GM19193 (cell line): ENCODE measurements around the gene MRPL18.

Source experiments
- POLR2A ChIP-seq: IDR thresholded peaks from 4 replicates; pipeline ENCODE4 v1.6.1; 2011; ENCODE audit not compliant: insufficient read depth, insufficient read length; ENCODE audit errors: extremely low read depth

The MRPL18 gene

GRCh38 chr6:159801935-159802334 lies 11.7 kb downstream of the MRPL18 start:
- no peak for TF ChIP-seq POLR2A

- TF ChIP-seq POLR2A = no peak
These were observed 14.2 kb downstream of the MRPL18 start for GRCh38 chr6:159804504-159804903.

GRCh38 chr6:159805440-159806020 lies 15.3 kb downstream of the MRPL18 start:
- no peak for TF ChIP-seq POLR2A

DNA sequence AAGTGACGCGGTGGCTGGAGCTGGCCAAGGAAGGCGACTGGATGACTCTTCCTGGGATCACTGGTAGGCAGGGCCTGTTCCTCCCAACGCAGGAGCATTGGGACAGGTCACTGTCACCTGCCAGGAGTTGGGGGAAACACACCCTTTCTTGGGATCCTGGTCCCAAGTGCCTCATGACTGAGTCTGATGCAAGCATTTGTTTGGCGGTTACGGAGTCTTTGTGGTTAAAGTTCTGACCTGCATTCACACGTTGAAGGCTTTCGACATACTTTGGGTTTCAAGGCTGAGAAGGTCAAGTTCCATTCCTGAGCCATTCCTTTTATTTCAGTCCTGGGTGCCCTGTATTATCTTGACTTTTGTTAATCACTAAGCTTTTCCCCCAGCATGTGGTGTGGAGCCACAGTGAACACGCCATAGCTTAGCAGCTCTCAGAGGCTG lies 15.8 kb downstream of the MRPL18 start:
- TF ChIP-seq POLR2A = no peak

- no peak for TF ChIP-seq POLR2A
These were observed 17.0 kb downstream of the MRPL18 start for GRCh38 chr6:159807150-159807858.

- TF ChIP-seq POLR2A = no peak
These were observed 18.4 kb downstream of the MRPL18 start for GRCh38 chr6:159808647-159809046.

DNA sequence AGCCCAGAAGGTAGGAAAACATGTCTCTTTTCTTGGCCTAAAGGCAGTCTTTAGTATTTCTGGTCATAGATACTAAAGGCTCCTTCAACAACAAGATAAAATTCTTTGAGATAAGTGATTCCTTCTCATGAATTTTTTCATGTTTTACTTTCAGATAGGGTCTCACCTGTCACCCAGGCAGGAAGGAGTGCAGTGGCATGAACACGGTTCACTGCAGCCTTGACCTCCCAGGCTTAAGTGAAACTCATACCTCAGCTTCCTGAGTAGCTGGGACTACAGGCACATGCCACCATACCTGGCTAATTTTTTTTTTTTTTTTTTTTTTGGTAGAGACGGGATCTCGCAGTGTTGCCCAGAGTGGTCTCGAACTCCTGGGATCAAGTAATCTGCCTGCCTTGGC lies 18.9 kb downstream of the MRPL18 start:
- no peak for TF ChIP-seq POLR2A

DNA sequence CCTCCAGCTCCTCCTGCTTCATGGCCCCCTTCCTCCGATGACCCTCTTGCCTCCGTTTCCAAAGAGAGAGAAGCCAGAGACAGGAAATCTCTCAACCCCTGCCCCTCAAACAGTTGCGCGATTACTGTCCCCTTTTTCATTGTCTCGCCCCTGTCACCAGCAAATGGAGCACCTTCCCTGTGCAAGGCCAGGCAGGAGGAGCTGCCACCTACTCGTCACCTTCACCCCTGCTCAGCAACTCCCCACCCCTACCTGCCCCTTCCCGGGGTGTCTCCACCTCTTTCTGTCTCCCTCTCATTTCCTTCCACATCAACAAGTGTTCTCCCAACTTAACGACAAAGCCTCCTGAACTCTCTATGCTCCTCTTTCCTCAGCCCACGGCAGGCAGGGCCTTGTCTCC lies 23.5 kb downstream of the MRPL18 start:
- TF ChIP-seq POLR2A = no peak

DNA sequence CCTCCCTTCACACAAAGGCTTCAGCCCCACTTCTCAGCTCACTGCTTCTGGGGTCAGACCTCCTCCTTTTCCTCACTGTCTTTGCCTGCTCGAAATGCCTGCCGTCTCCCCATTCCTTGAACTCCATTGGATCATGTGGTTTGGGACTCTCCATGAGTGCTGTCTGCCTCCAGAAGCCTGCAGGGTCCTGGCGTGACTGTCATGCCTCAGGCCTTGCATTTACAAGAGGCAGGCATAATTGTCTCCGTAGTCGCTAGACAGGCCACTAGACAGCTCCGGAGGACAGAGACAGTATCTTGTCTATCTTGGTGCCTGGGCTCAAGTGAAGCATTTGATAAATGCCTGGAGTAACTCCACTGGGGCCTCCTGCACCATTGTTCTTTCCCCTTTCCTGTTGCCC lies 25.1 kb downstream of the MRPL18 start:
- no peak for TF ChIP-seq POLR2A

GRCh38 chr6:159817951-159818739 lies 27.9 kb downstream of the MRPL18 start:
- TF ChIP-seq POLR2A = no peak

GRCh38 chr6:159819098-159819497 lies 28.8 kb downstream of the MRPL18 start:
- TF ChIP-seq POLR2A = no peak

GRCh38 chr6:159819932-159820640 lies 29.8 kb downstream of the MRPL18 start:
- no peak for TF ChIP-seq POLR2A

- no peak for TF ChIP-seq POLR2A
These were observed 30.9 kb downstream of the MRPL18 start for GRCh38 chr6:159821122-159821521.

GRCh38 chr6:159821726-159822125 lies 31.5 kb downstream of the MRPL18 start:
- TF ChIP-seq POLR2A = no peak

GRCh38 chr6:159823953-159824352 lies 33.7 kb downstream of the MRPL18 start:
- no peak for TF ChIP-seq POLR2A
